ENCODE results near the gene UBC. TPM values are rescaled to one million over a fixed set of nuclear protein-coding genes. Genes with fewer than 3 reads are reported as not detected.

Gene UBC
- total and polyA plus RNA-seq, 4 donors: 1,113 to 1,682 (median 1,303) TPM

DNA sequence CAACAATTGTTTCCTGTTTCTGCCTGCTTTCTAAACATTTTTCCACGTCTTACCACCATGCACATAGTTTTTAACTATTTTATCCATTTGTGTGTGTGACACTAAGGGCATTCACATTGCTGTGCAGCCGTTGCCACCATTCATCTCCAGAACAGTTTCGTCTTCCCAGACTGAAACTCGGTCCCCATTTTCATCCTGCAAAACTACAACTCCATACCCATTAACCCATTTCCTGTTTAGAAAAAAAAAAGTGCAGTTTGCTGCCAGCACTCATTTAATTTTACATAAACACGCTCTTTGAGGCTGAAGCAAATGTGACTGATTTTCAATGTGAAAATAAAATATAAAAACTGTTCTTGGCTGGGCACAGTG lies 15.5 kb downstream of the UBC start:
- no peak overlapping the region for H3K4me3 ChIP-seq
- 40 to 44% methylated on average over 5 of the region's 5 CpGs for WGBS, 2 donors
- no peak overlapping the region for H3K27ac ChIP-seq (ENCODE audit: low read depth in 1 of 2, low read length in 1 of 2)
- TF ChIP-seq, protein P1, sequence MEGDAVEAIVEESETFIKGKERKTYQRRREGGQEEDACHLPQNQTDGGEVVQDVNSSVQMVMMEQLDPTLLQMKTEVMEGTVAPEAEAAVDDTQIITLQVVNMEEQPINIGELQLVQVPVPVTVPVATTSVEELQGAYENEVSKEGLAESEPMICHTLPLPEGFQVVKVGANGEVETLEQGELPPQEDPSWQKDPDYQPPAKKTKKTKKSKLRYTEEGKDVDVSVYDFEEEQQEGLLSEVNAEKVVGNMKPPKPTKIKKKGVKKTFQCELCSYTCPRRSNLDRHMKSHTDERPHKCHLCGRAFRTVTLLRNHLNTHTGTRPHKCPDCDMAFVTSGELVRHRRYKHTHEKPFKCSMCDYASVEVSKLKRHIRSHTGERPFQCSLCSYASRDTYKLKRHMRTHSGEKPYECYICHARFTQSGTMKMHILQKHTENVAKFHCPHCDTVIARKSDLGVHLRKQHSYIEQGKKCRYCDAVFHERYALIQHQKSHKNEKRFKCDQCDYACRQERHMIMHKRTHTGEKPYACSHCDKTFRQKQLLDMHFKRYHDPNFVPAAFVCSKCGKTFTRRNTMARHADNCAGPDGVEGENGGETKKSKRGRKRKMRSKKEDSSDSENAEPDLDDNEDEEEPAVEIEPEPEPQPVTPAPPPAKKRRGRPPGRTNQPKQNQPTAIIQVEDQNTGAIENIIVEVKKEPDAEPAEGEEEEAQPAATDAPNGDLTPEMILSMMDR (IDR thresholded peaks at IDR 0.05; ENCODE audit: control extremely low read depth, extremely low read depth): no peak
- no peaks in the 10 kb centered on the region for H3K27me3 ChIP-seq (ENCODE audit: control insufficient read depth in 3 of 3, insufficient read depth in 3 of 3, low read length in 2 of 3)
- ATAC-seq (ENCODE audit: insufficient read depth, low FRiP score) (no peak), DNase-seq (peak in 2 of 3 donors; percentile 61 to 69)
- H3K4me1 ChIP-seq (ENCODE audit: control insufficient read depth in 5 of 5, insufficient read depth in 5 of 5, low read length in 5 of 5): peaks cover 0 to 13% (median 5%) of the 10 kb centered on the region in 5 donors
- peak overlapping the region in 1 of 2 donors; percentile 32 for H3K9ac ChIP-seq (ENCODE audit: insufficient read depth in 1 of 2, low read length in 2 of 2)
- H3K9me3 ChIP-seq (ENCODE audit: control insufficient read depth in 4 of 4, insufficient read depth in 3 of 4, low read length in 3 of 4): no peaks in the 10 kb centered on the region
- no peaks in the 10 kb centered on the region for H3K36me3 ChIP-seq (ENCODE audit: control insufficient read depth in 4 of 4, insufficient read depth in 4 of 4, low read length in 4 of 4)

GRCh38 chr12:124898200-124898922 lies 16.1 kb downstream of the UBC start:
- peak overlapping the region in 1 of 2 donors; percentile 32 for H3K9ac ChIP-seq (ENCODE audit: insufficient read depth in 1 of 2, low read length in 2 of 2)
- 16 to 21% methylated on average over 18 of the region's 18 CpGs for WGBS, 2 donors
- no peak overlapping the region for H3K27ac ChIP-seq (ENCODE audit: low read depth in 1 of 2, low read length in 1 of 2)
- DNase-seq: peak; percentile 39 to 73 (median 62)
- H3K4me3 ChIP-seq: no peak overlapping the region
- TF ChIP-seq, protein P1 (IDR thresholded peaks at IDR 0.05; ENCODE audit: control extremely low read depth, extremely low read depth): peak; percentile 37
- H3K36me3 ChIP-seq (ENCODE audit: control insufficient read depth in 4 of 4, insufficient read depth in 4 of 4, low read length in 4 of 4): no peaks in the 10 kb centered on the region
- no peaks in the 10 kb centered on the region for H3K27me3 ChIP-seq (ENCODE audit: control insufficient read depth in 3 of 3, insufficient read depth in 3 of 3, low read length in 2 of 3)
- no peak for ATAC-seq (ENCODE audit: insufficient read depth, low FRiP score)
- peaks cover 0 to 13% (median 5%) of the 10 kb centered on the region in 5 donors for H3K4me1 ChIP-seq (ENCODE audit: control insufficient read depth in 5 of 5, insufficient read depth in 5 of 5, low read length in 5 of 5)
- no peaks in the 10 kb centered on the region for H3K9me3 ChIP-seq (ENCODE audit: control insufficient read depth in 4 of 4, insufficient read depth in 3 of 4, low read length in 3 of 4)

GRCh38 chr12:124896461-124896860 lies 18.0 kb downstream of the UBC start:
- H3K27me3 ChIP-seq (ENCODE audit: control insufficient read depth in 3 of 3, insufficient read depth in 3 of 3, low read length in 2 of 3): no peaks in the 10 kb centered on the region
- no peaks in the 10 kb centered on the region for H3K36me3 ChIP-seq (ENCODE audit: control insufficient read depth in 4 of 4, insufficient read depth in 4 of 4, low read length in 4 of 4)
- H3K9me3 ChIP-seq (ENCODE audit: control insufficient read depth in 4 of 4, insufficient read depth in 3 of 4, low read length in 3 of 4): no peaks in the 10 kb centered on the region
- no peak for DNase-seq
- no peak for ATAC-seq (ENCODE audit: insufficient read depth, low FRiP score)
- H3K27ac ChIP-seq (ENCODE audit: low read depth in 1 of 2, low read length in 1 of 2): no peak overlapping the region
- TF ChIP-seq, protein P1 (IDR thresholded peaks at IDR 0.05; ENCODE audit: control extremely low read depth, extremely low read depth): no peak
- H3K4me3 ChIP-seq: no peak overlapping the region
- WGBS, 2 donors: 90 to 93% methylated on average over 5 of the region's 5 CpGs
- H3K4me1 ChIP-seq (ENCODE audit: control insufficient read depth in 5 of 5, insufficient read depth in 5 of 5, low read length in 5 of 5): peaks cover 0 to 13% (median 5%) of the 10 kb centered on the region in 5 donors
- no peak overlapping the region for H3K9ac ChIP-seq (ENCODE audit: insufficient read depth in 1 of 2, low read length in 2 of 2)

Data from lung (tissue), 12 donors.